CD14-positive monocyte (primary cell): ENCODE data around the gene SNX30. TPM values are rescaled to one million over a fixed set of nuclear protein-coding genes. Genes with fewer than 3 reads are reported as not detected.

Experiments
- DNase-seq, 3 donors: peaks; one replicate each; pipeline ENCODE4 v3.0.0-alpha.2; 2011 to 2022
- H2AFZ ChIP-seq: 2 replicates; pipeline ENCODE4 v1.6.0; 2012; ENCODE audit warnings: mild to moderate bottlenecking, low read depth, low read length, inconsistent platforms; ENCODE audit not compliant: insufficient read depth, poor library complexity, severe bottlenecking
- H3K27ac ChIP-seq, 2 donors: 1 replicate in 1 of 2; 2 replicates in 1 of 2; pipeline ENCODE4 v1.5.1; 2012 to 2013; ENCODE audit warnings: low read length in 2 of 2, control low read depth in 1 of 2, inconsistent platforms in 1 of 2, low read depth in 1 of 2, mild to moderate bottlenecking in 1 of 2
- H3K27me3 ChIP-seq, 2 donors: one replicate each; pipeline versions ENCODE4 v1.6.0 to v1.6.1; 2011 to 2013; ENCODE audit warnings: low read length in 2 of 2; ENCODE audit not compliant: control insufficient read depth in 2 of 2, insufficient read depth in 2 of 2
- H3K36me3 ChIP-seq, 2 donors: replicated peaks in 1 of 2; 1 replicate in 1 of 2; 2 replicates in 1 of 2; pipeline versions ENCODE4 v1.5.1 to v1.6.1; 2012 to 2013; ENCODE audit warnings: low read length in 2 of 2, control low read depth in 1 of 2, inconsistent platforms in 1 of 2, mild to moderate bottlenecking in 1 of 2; ENCODE audit not compliant: insufficient read depth in 2 of 2, control insufficient read depth in 1 of 2
- H3K4me1 ChIP-seq, 2 donors: 1 replicate in 1 of 2; 2 replicates in 1 of 2; pipeline versions ENCODE4 v1.5.1 to v1.6.1; 2012 to 2013; ENCODE audit warnings: low read length in 2 of 2, control low read depth in 1 of 2, inconsistent platforms in 1 of 2, mild to moderate bottlenecking in 1 of 2, moderate library complexity in 1 of 2; ENCODE audit not compliant: insufficient read depth in 2 of 2, control insufficient read depth in 1 of 2
- H3K4me2 ChIP-seq: replicated peaks from 2 replicates; pipeline ENCODE3; 2012; ENCODE audit warnings: low read length, moderate library complexity, mild to moderate bottlenecking; ENCODE audit not compliant: poor library complexity, severe bottlenecking; ENCODE audit errors: extremely low read depth
- H3K4me3 ChIP-seq, 3 experiments: fragments of 200-600 bp in 1 of 3; sonication (generic) in 1 of 3; replicated peaks in 1 of 3; 1 replicate in 2 of 3; 2 replicates in 1 of 3; pipeline ENCODE4 v1.5.1; 2011 to 2013; ENCODE audit warnings: low read length in 3 of 3, mild to moderate bottlenecking in 3 of 3, control low read depth in 2 of 3, low read depth in 2 of 3, inconsistent platforms in 1 of 3, moderate library complexity in 1 of 3
- H3K79me2 ChIP-seq: 2 replicates; pipeline ENCODE4 v1.6.0; 2012; ENCODE audit warnings: mild to moderate bottlenecking, control low read depth, inconsistent platforms, low read length, moderate library complexity; ENCODE audit not compliant: insufficient read depth
- H3K9ac ChIP-seq: 2 replicates; pipeline ENCODE4 v1.6.0; 2017; ENCODE audit warnings: low read length, mild to moderate bottlenecking; ENCODE audit not compliant: insufficient read depth, poor library complexity, severe bottlenecking
- H3K9me3 ChIP-seq, 2 donors: replicated peaks in 1 of 2; 1 replicate in 1 of 2; 2 replicates in 1 of 2; pipeline versions ENCODE4 v1.5.1 to v1.6.1; 2012 to 2013; ENCODE audit warnings: low read length in 2 of 2, control low read depth in 1 of 2; ENCODE audit not compliant: control insufficient read depth in 1 of 2, insufficient read depth in 1 of 2
- H4K20me1 ChIP-seq: 2 replicates; pipeline ENCODE4 v1.6.0; 2012; ENCODE audit warnings: mild to moderate bottlenecking, low read length, control low read depth, moderate library complexity; ENCODE audit not compliant: insufficient read depth
- H3K27ac Mint-ChIP-seq, 7 donors: one replicate each; pipeline ENCODE4 v1.8.0; 2020; ENCODE audit warnings: mild to moderate bottlenecking in 7 of 7, mixed read lengths in 7 of 7, moderate library complexity in 6 of 7, inconsistent platforms in 2 of 7
- H3K27me3 Mint-ChIP-seq, 3 donors: one replicate each; pipeline ENCODE4 v1.8.0; 2021 to 2022; ENCODE audit warnings: low read depth in 3 of 3, mild to moderate bottlenecking in 3 of 3, mixed read lengths in 3 of 3, moderate library complexity in 3 of 3, inconsistent platforms in 1 of 3
- H3K36me3 Mint-ChIP-seq, 2 donors: one replicate each; pipeline ENCODE4 v1.8.0; 2020; ENCODE audit warnings: mixed read lengths in 2 of 2, inconsistent platforms in 1 of 2, mild to moderate bottlenecking in 1 of 2
- H3K4me1 Mint-ChIP-seq: one replicate; pipeline ENCODE4 v1.8.0; 2020; ENCODE audit warnings: mild to moderate bottlenecking, mixed read lengths
- H3K4me3 Mint-ChIP-seq, 2 donors: one replicate each; pipeline ENCODE4 v1.8.0; 2020; ENCODE audit warnings: mild to moderate bottlenecking in 2 of 2, mixed read lengths in 2 of 2, moderate library complexity in 1 of 2
- H3K9me3 Mint-ChIP-seq, 7 donors: one replicate each; pipeline ENCODE4 v1.8.0; 2020 to 2022; ENCODE audit warnings: mixed read lengths in 7 of 7, mild to moderate bottlenecking in 6 of 7, moderate library complexity in 6 of 7, inconsistent platforms in 2 of 7
- CTCF ChIP-seq: fragments of 200-600 bp; IDR thresholded peaks from one replicate; pipeline ENCODE4 v1.8.0; 2022; ENCODE audit warnings: antibody characterized with exemption, mild to moderate bottlenecking
- WGBS: methylation state at CpG from one replicate; pipeline ENCODE4 v1.1.5; 2013; ENCODE audit warnings: missing lambda C conversion rate; ENCODE audit not compliant: insufficient coverage; 5-methylcytosine and 5-hydroxymethylcytosine counted together
- intact Hi-C, 2 donors: fragments of 100-400 bp; cut with micrococcal nuclease; formaldehyde crosslinking; loops; one replicate each; pipeline versions ENCODE4 v1.15.0 to v1.15.1; 2023
- polyA plus RNA-seq, 3 donors: library from polyadenylated mRNA; depleted of rRNA in 1 of 3; unstranded in 2 of 3; stranded (reverse) in 1 of 3; fragments of 300-500 nt in 2 of 3; fragments of >200 nt in 1 of 3; fragmentation: Illumina TruSeq in 2 of 3; gene quantifications; 1 replicate in 2 of 3; 2 replicates in 1 of 3; pipeline ENCODE4 v1.2.3, GENCODE V29; 2012 to 2021

SNX30 gene
- polyA plus RNA-seq, 3 donors, result 10.3 to 31.3 (median 10.4) TPM

- 10% methylated on average over 1 of the region's 4 CpGs for WGBS
- Mint-ChIP-seq H3K4me3 (no peak overlapping the region), H3K9me3 (peaks cover 0 to 2% (median 0%) of the 10 kb centered on the region in 7 donors), H3K36me3 (no peaks in the 10 kb centered on the region), H3K27me3 (peaks cover 1 to 3% (median 2%) of the 10 kb centered on the region in 3 donors), H3K4me1 (peaks cover 20% of the 10 kb centered on the region), H3K27ac (no peak overlapping the region)
- no peak overlapping the region for H3K4me2 ChIP-seq
- H3K79me2 ChIP-seq, result no peaks in the 10 kb centered on the region
- no peak for DNase-seq
- no peak overlapping the region for H3K4me3 ChIP-seq
- no peaks in the 10 kb centered on the region for H3K27me3 ChIP-seq
- H3K4me1 ChIP-seq, result peaks cover 13 to 21% of the 10 kb centered on the region in 2 donors
- intact Hi-C loops, result no loop called here
- H3K9me3 ChIP-seq, result no peaks in the 10 kb centered on the region
- no peak overlapping the region for H2AFZ ChIP-seq
- H4K20me1 ChIP-seq, result no peaks in the 10 kb centered on the region
- no peak overlapping the region for H3K9ac ChIP-seq
- no peak for TF ChIP-seq CTCF
- no peaks in the 10 kb centered on the region for H3K36me3 ChIP-seq
- no peak overlapping the region for H3K27ac ChIP-seq
Measured at GRCh38 chr9:112905084-112905483, 154.5 kb downstream of the SNX30 start.

GRCh38 chr9:112911736-112912135, 161.2 kb downstream of the SNX30 start:
- H3K9me3 Mint-ChIP-seq, result peaks cover 0 to 12% (median 4%) of the 10 kb centered on the region in 7 donors
- H3K27me3 ChIP-seq, result no peaks in the 10 kb centered on the region
- no peaks in the 10 kb centered on the region for H3K36me3 Mint-ChIP-seq
- H3K27me3 Mint-ChIP-seq, result peaks cover 6 to 10% (median 6%) of the 10 kb centered on the region in 3 donors
- H3K4me3 Mint-ChIP-seq, result no peak overlapping the region
- H3K4me1 ChIP-seq, result no peaks in the 10 kb centered on the region
- no peaks in the 10 kb centered on the region for H3K4me1 Mint-ChIP-seq
- no peak for DNase-seq
- intact Hi-C loops, result no loop called here
- no peak for TF ChIP-seq CTCF
- H3K27ac Mint-ChIP-seq, result no peak overlapping the region
- H3K4me3 ChIP-seq, result no peak overlapping the region
- H3K27ac ChIP-seq, result no peak overlapping the region
- H3K36me3 ChIP-seq, result no peaks in the 10 kb centered on the region
- no peaks in the 10 kb centered on the region for H4K20me1 ChIP-seq
- H3K9me3 ChIP-seq, result no peaks in the 10 kb centered on the region
- H3K4me2 ChIP-seq, result no peak overlapping the region
- WGBS, result no CpG with 5 or more reads among the region's 2 CpGs
- H3K9ac ChIP-seq, result no peak overlapping the region
- H2AFZ ChIP-seq, result no peak overlapping the region
- no peaks in the 10 kb centered on the region for H3K79me2 ChIP-seq
